Testis (tissue), 2 donors: ENCODE data around the gene LDAF1.

Source experiments
- CTCF ChIP-seq, 3 experiments: fragments of 450-650 bp in 2 of 3; fragments of 200-600 bp in 1 of 3; sonication (generic) in 1 of 3; IDR thresholded peaks; one replicate each; pipeline ENCODE4 v1.5.1; 2016 to 2019; ENCODE audit warnings: antibody characterized with exemption in 3 of 3, mild to moderate bottlenecking in 2 of 3, moderate library complexity in 1 of 3
- POLR2A ChIP-seq: fragments of 450-650 bp; IDR thresholded peaks from one replicate; pipeline ENCODE4 v1.6.1; 2017; ENCODE audit warnings: antibody characterized with exemption, mild to moderate bottlenecking, moderate library complexity

- TF ChIP-seq CTCF (IDR thresholded peaks at IDR 0.05): no peak
- no peak for TF ChIP-seq POLR2A
These were observed 1.8 kb downstream of the LDAF1 start for GRCh38 chr16:21160276-21160675.
